ENCODE measurements around the gene FAM83B.
"Not testable (repeated sequence)": the region's sequence is repeated elsewhere in the genome, so short reads cannot be mapped to it uniquely, and the experiment has no call there.

FAM83B gene

GRCh38 chr6:54846243-54846856 is at the start of gene FAM83B:
TSS of gene FAM83B (plus strand) at chr6:54846771. CDS start at chr6:54870247, 23,476 bp downstream.
- DNase-seq = no peak

- DNase-seq = not testable (repeated sequence)
Observed at GRCh38 chr6:54796918-54797317, 49.7 kb upstream of the FAM83B start.

- DNase-seq = no peak
Observed at GRCh38 chr6:54800050-54800600, 46.4 kb upstream of the FAM83B start.

- DNase-seq = no peak
Observed at GRCh38 chr6:54801244-54801643, 45.3 kb upstream of the FAM83B start.

GRCh38 chr6:54801669-54802068 is 44.9 kb upstream of the FAM83B start:
- DNase-seq = no peak

GRCh38 chr6:54802775-54803634 is 43.6 kb upstream of the FAM83B start:
- DNase-seq = no peak

GRCh38 chr6:54805077-54805476 is 41.5 kb upstream of the FAM83B start:
- DNase-seq = no peak

- no peak for DNase-seq
Observed at GRCh38 chr6:54810147-54810546, 36.4 kb upstream of the FAM83B start.

GRCh38 chr6:54813892-54814291 is 32.7 kb upstream of the FAM83B start:
- DNase-seq = no peak

- DNase-seq = no peak
Observed at GRCh38 chr6:54817236-54817635, 29.3 kb upstream of the FAM83B start.

GRCh38 chr6:54817834-54818233 is 28.7 kb upstream of the FAM83B start:
- DNase-seq = no peak

- not testable (repeated sequence) for DNase-seq
Observed at GRCh38 chr6:54824225-54824624, 22.3 kb upstream of the FAM83B start.

GRCh38 chr6:54827010-54827409 is 19.6 kb upstream of the FAM83B start:
- DNase-seq = no peak

- DNase-seq = no peak
Observed at GRCh38 chr6:54830216-54830615, 16.4 kb upstream of the FAM83B start.

GRCh38 chr6:54835176-54835575 is 11.4 kb upstream of the FAM83B start:
- no peak for DNase-seq

GRCh38 chr6:54846857-54847674 is 495 bp downstream of the FAM83B start:
- no peak for DNase-seq

- no peak for DNase-seq
Observed at GRCh38 chr6:54847799-54848597, 1.4 kb downstream of the FAM83B start.

GRCh38 chr6:54850114-54850513 is 3.5 kb downstream of the FAM83B start:
- DNase-seq = no peak

- no peak for DNase-seq
Observed at GRCh38 chr6:54856129-54856528, 9.6 kb downstream of the FAM83B start.

GRCh38 chr6:54860132-54860531 is 13.6 kb downstream of the FAM83B start:
- DNase-seq = no peak

GRCh38 chr6:54860739-54861138 is 14.2 kb downstream of the FAM83B start:
- DNase-seq = no peak

- no peak for DNase-seq
Observed at GRCh38 chr6:54861905-54862616, 15.5 kb downstream of the FAM83B start.

Data from NCI-H2029 (cell line).